COLO668 (cell line): ENCODE measurements around the gene LRRC59.
A peak's percentile ranks its signal among the peaks of the same experiment; 100 is the strongest.

Experiments used
- DNase-seq: peaks from one replicate; lab custom pipeline; 2025; ENCODE audit not compliant: unreplicated experiment; lab: John Stamatoyannopoulos, UW

The LRRC59 gene

GRCh38 chr17:50363217-50364060 lies 33.9 kb downstream of the LRRC59 start:
- no peak for DNase-seq

- no peak for DNase-seq
These were observed 34.7 kb downstream of the LRRC59 start for GRCh38 chr17:50362661-50363060.

- DNase-seq: peak; percentile 16
These were observed 35.5 kb downstream of the LRRC59 start for GRCh38 chr17:50361561-50362480.

GRCh38 chr17:50360486-50361115 lies 36.7 kb downstream of the LRRC59 start:
- DNase-seq: no peak

- no peak for DNase-seq
These were observed 37.3 kb downstream of the LRRC59 start for GRCh38 chr17:50359998-50360461.

GRCh38 chr17:50359005-50359699 lies 38.2 kb downstream of the LRRC59 start:
- no peak for DNase-seq

GRCh38 chr17:50358177-50358576 lies 39.1 kb downstream of the LRRC59 start:
- no peak for DNase-seq

- no peak for DNase-seq
These were observed 40.3 kb downstream of the LRRC59 start for GRCh38 chr17:50356892-50357510.

GRCh38 chr17:50356418-50356817 lies 40.9 kb downstream of the LRRC59 start:
- DNase-seq: no peak

GRCh38 chr17:50355701-50356341 lies 41.5 kb downstream of the LRRC59 start:
- no peak for DNase-seq

GRCh38 chr17:50355336-50355700 lies 42.0 kb downstream of the LRRC59 start:
- no peak for DNase-seq

- no peak for DNase-seq
These were observed 42.5 kb downstream of the LRRC59 start for GRCh38 chr17:50354776-50355175.

GRCh38 chr17:50354198-50354597 lies 43.1 kb downstream of the LRRC59 start:
- DNase-seq: no peak

GRCh38 chr17:50353600-50354195 lies 43.6 kb downstream of the LRRC59 start:
- DNase-seq: no peak

- no peak for DNase-seq
These were observed 44.4 kb downstream of the LRRC59 start for GRCh38 chr17:50352693-50353599.

GRCh38 chr17:50352072-50352692 lies 45.1 kb downstream of the LRRC59 start:
- DNase-seq: no peak

- no peak for DNase-seq
These were observed 46.6 kb downstream of the LRRC59 start for GRCh38 chr17:50350733-50351132.

- no peak for DNase-seq
These were observed 48.1 kb downstream of the LRRC59 start for GRCh38 chr17:50349243-50349600.
